Hepatocyte (in vitro differentiated cells): ENCODE measurements around the gene HRH3.

ENCODE experiments used
- EZH2 ChIP-seq: fragments of 200-600 bp; sonication (generic); IDR thresholded peaks from 2 replicates; pipeline ENCODE4 v1.6.1; 2016; ENCODE audit warnings: antibody characterized with exemption, mild to moderate bottlenecking, borderline replicate concordance
- EZH2phosphoT487 ChIP-seq: fragments of 200-600 bp; sonication (generic); IDR thresholded peaks from one replicate; pipeline ENCODE4 v1.6.1; 2018; ENCODE audit warnings: antibody characterized with exemption, mild to moderate bottlenecking, low read depth, moderate library complexity; ENCODE audit not compliant: unreplicated experiment, severe bottlenecking
- TF ChIP-seq, protein P1 (sequence below): fragments of 200-600 bp; sonication (generic); IDR thresholded peaks from 2 replicates; pipeline ENCODE4 v1.5.1; 2016; ENCODE audit warnings: antibody characterized with exemption, mild to moderate bottlenecking; ENCODE audit not compliant: poor library complexity

DNA sequence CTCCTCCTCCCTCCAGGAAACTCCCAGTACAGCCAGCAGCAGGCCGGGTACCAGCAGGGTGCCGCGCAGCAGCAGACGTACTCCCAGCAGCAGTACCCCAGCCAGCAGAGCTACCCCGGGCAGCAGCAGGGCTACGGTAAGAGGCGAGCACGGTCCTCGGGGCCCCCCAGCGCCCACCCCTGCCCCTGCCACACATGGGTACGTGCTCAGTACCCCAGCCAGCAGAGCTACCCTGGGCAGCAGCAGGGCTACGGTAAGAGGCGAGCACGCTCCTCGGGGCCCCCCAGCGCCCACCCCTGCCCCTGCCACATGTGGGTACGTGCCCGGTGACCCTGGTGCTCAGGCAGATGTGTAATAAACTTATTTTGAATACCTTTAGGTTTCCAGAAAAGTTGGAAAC is 47.4 kb downstream of the HRH3 start:
- TF ChIP-seq, protein P1, sequence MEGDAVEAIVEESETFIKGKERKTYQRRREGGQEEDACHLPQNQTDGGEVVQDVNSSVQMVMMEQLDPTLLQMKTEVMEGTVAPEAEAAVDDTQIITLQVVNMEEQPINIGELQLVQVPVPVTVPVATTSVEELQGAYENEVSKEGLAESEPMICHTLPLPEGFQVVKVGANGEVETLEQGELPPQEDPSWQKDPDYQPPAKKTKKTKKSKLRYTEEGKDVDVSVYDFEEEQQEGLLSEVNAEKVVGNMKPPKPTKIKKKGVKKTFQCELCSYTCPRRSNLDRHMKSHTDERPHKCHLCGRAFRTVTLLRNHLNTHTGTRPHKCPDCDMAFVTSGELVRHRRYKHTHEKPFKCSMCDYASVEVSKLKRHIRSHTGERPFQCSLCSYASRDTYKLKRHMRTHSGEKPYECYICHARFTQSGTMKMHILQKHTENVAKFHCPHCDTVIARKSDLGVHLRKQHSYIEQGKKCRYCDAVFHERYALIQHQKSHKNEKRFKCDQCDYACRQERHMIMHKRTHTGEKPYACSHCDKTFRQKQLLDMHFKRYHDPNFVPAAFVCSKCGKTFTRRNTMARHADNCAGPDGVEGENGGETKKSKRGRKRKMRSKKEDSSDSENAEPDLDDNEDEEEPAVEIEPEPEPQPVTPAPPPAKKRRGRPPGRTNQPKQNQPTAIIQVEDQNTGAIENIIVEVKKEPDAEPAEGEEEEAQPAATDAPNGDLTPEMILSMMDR: no peak
- TF ChIP-seq EZH2 (no peak), EZH2phosphoT487 (no peak)
